Astrocyte of the hippocampus (primary cell): ENCODE data around the gene EPHB2.

Experiments used
- DNase-seq: peaks from one replicate; pipeline ENCODE4 v3.0.0; 2011; ENCODE audit warnings: low read depth, low spot score

The EPHB2 gene

GRCh38 chr1:22880174-22880601 is 169.5 kb downstream of the EPHB2 start:
- peak; percentile 47 for DNase-seq

- DNase-seq = no peak
Measured at GRCh38 chr1:22883406-22883805, 172.8 kb downstream of the EPHB2 start.

- no peak for DNase-seq
Measured at GRCh38 chr1:22884806-22885530, 174.3 kb downstream of the EPHB2 start.

GRCh38 chr1:22886211-22886610 is 175.6 kb downstream of the EPHB2 start:
- peak; percentile 32 for DNase-seq

- DNase-seq = no peak
Measured at GRCh38 chr1:22887491-22887890, 176.9 kb downstream of the EPHB2 start.

- DNase-seq = peak; percentile 41
Measured at GRCh38 chr1:22888320-22889075, 177.9 kb downstream of the EPHB2 start.

- peak; percentile 60 for DNase-seq
Measured at GRCh38 chr1:22889213-22889827, 178.7 kb downstream of the EPHB2 start.

GRCh38 chr1:22892789-22893188 is 182.2 kb downstream of the EPHB2 start:
- DNase-seq = no peak

- no peak for DNase-seq
Measured at GRCh38 chr1:22893292-22893691, 182.7 kb downstream of the EPHB2 start.

- DNase-seq = no peak
Measured at GRCh38 chr1:22895357-22895756, 184.7 kb downstream of the EPHB2 start.

- no peak for DNase-seq
Measured at GRCh38 chr1:22896184-22896583, 185.5 kb downstream of the EPHB2 start.

GRCh38 chr1:22900451-22900850 is 189.8 kb downstream of the EPHB2 start:
- no peak for DNase-seq

GRCh38 chr1:22903113-22903512 is 192.5 kb downstream of the EPHB2 start:
- DNase-seq = peak; percentile 44

- no peak for DNase-seq
Measured at GRCh38 chr1:22906968-22907367, 196.3 kb downstream of the EPHB2 start.

GRCh38 chr1:22907528-22907927 is 196.9 kb downstream of the EPHB2 start:
- DNase-seq = no peak

- no peak for DNase-seq
Measured at GRCh38 chr1:22908880-22909426, 198.3 kb downstream of the EPHB2 start.

GRCh38 chr1:22910286-22910685 is 199.6 kb downstream of the EPHB2 start:
- DNase-seq = no peak

GRCh38 chr1:22910986-22911651 is 200.5 kb downstream of the EPHB2 start:
- no peak for DNase-seq

GRCh38 chr1:22912311-22912710 is 201.7 kb downstream of the EPHB2 start:
- no peak for DNase-seq

- no peak for DNase-seq
Measured at GRCh38 chr1:22913421-22914141, 202.9 kb downstream of the EPHB2 start.

- DNase-seq = no peak
Measured at GRCh38 chr1:22914156-22914555, 203.5 kb downstream of the EPHB2 start.
